Tongue (tissue), 2 donors: ENCODE results near the gene LRRK1. TPM values are rescaled to one million over a fixed set of nuclear protein-coding genes. Genes with fewer than 3 reads are reported as not detected.
A peak's percentile ranks its signal among the peaks of the same experiment; 100 is the strongest.

Experiments
- DNase-seq: peaks from one replicate; pipeline ENCODE4 v3.0.0-alpha.2; 2015
- total RNA-seq: library from RNA; depleted of rRNA; stranded (reverse); fragments of >200 nt; gene quantifications from one replicate; pipeline ENCODE4 v1.2.3, GENCODE V29; 2014

LRRK1 gene
- total RNA-seq, 1 donor from 2014 or later, result 14.2 TPM

GRCh38 chr15:100932676-100933348 is 13.7 kb downstream of the LRRK1 start:
- DNase-seq, result no peak

DNA sequence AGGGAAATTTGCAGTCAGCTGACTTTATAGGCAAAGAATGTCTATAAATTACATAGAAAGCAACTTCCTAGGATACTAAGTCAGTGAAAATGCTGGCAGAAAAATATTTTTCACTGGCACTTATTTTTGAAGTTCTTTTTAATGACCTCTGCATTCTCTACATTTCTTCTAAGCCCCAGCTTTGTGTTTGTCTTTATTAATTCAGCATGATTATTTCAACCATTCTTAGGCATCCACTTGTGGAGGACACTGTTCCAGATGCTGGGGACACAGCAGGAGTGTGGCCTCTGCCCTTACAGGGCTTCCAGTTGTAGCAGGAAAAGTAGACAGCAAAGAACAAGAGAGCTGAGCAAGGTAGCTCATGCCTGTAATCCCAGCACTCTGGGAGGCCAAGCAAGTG is 15.0 kb downstream of the LRRK1 start:
- DNase-seq, result no peak

- no peak for DNase-seq
Observed at GRCh38 chr15:100934726-100935125, 15.6 kb downstream of the LRRK1 start.

DNA sequence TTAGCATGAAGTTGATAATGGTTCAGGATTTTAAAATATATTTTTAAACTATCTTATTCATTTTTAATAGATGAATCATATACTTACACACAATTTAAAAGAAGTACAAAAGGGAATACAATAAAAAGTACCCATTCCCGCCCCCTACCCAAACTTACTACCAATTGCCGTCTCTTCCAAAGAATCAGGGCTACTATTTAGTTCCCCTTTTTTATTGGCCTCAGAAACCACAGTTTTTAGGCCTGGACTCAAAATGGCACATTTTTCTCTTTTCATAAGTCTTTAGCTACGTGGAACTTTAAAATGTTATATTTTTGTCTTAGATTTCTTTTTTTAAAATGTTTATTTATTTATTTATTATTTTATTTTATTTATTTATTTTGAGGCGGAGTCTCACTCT is 18.0 kb downstream of the LRRK1 start:
- no peak for DNase-seq

- no peak for DNase-seq
Observed at GRCh38 chr15:100939791-100940190, 20.6 kb downstream of the LRRK1 start.

GRCh38 chr15:100940767-100941379 is 21.7 kb downstream of the LRRK1 start:
- DNase-seq, result no peak

- DNase-seq, result no peak
Observed at GRCh38 chr15:100941536-100941935, 22.4 kb downstream of the LRRK1 start.

DNA sequence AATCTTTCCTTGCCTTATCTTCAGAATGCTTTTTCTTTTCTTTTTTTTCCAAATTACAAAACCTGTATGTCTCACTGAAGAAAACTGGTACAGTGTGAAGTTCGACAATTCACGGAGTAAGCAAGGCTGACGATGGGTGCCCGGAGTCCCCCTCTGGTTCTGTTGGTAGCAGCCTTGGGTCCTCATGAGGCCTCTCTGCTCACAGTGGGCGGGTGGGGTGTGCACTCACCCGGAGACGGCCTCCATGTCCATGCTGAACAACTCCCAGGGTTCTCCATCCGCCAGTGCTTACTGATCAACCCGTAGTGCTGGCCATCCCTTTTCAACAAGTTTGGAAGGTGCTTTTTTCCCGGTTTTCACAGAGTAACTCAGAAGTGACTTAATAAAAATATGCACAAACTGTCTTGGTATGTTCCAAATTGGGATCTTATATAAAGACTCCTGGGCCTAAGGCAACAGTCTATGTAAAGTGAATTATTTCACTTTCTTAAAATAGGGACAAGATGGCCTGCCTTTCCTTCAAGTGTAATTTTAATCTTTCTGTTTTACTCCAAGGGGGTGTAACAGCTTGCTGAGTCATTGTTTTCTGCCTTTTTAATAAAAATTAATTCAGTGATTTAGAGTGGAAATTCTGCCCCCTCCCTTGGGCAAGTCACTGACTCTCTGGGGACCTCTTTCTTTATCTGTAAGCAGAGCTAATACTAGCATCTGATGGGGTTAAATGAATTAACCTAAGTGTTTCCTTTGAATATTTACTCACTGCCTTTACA is 23.7 kb downstream of the LRRK1 start:
- DNase-seq, result no peak

DNA sequence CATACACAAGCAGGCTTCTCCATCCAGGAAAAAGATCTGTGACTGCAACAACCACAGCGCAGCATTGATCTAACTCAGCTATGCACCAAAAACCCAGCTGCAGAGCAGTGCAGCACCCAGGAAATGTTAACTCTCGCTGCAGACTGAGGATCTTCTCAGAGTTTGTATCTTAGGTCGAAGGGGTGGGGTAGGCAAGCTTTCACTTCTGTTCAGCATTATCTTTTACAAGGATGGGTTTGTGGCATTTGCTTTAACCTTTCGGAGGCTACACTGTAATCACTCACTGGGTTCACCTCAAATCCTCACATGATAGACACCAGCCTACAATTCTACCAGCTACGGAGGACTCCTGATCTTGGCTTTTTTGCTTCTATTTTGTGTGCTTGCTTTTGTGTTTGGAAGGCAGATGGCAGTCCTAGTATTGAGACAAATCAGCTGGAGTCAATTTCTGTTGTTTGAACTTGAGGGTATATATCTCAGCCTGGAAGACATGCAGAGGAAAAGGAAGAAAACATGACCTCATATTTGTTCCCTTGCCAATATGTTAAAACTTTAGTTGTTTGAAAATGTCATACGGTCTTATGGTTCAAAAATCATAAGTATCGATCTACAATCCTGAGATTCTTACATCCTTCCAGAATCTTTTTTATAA is 25.2 kb downstream of the LRRK1 start:
- DNase-seq, result no peak

- DNase-seq, result peak; percentile 56
Observed at GRCh38 chr15:100944986-100945385, 25.8 kb downstream of the LRRK1 start.

DNA sequence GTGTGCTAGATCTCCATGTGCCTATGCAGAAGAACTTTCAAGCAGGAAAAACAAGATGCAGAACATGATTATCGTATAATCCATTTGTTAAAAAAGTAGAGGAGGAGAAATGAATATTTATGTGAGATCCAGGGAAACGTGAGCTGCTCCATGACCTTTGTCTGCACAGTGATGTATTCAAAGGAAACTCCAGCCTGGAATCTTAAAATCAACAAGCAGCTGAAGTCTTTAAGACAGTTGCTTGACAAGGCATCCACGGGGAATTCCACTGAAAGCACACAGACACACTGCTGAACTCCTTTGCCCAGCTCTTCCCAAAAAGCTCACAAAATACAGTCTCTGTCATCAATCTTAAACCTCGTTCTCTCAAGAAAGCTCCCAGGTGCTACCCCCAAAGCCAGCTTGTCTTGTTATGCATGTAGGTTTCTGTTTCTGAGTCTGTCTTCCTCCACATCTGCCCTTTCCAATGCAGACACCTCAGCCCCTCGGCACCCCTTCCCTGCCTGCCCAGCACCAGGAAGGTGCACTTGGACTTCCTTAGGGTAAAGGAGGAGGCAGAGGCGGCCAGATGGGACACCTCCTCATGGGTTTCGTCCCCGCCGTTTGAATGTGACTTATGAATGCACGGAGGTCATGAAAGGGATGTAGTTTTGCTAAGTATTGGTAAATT is 28.7 kb downstream of the LRRK1 start:
- peak; percentile 58 for DNase-seq

DNA sequence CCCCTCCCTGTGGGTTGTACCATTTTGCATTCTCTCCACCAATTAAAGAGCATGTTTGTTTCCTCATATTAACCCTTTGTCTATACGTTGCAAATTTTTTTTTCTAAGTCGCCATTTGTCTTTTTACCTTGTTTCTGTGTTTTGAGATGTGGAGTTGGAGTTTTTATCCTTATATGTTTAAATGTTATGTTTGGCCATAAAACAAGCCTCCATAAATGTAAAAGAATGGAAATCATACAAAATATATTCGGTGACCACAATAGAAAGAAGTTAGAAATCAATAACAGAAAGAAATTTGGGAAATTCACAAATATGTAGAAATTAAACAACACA is 29.2 kb downstream of the LRRK1 start:
- no peak for DNase-seq

GRCh38 chr15:100949691-100950090 is 30.5 kb downstream of the LRRK1 start:
- no peak for DNase-seq

DNA sequence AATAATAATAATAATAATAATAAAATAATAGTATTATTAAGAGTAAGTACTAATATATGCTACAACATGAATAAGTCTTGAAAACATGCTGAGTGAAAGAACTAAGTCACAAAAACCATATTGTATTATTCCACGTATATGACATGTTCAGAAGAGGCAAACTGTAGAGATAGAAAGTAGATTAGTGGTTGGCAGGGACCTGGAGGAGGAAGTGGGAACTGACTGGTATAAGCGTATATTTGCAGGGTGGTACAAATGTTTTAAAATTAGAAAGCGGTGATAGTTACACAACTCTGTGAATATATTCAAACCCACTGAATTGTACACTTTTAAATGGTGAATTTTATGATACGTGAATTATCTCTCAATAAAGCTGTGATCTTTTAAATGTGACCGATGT is 32.8 kb downstream of the LRRK1 start:
- DNase-seq, result no peak

DNA sequence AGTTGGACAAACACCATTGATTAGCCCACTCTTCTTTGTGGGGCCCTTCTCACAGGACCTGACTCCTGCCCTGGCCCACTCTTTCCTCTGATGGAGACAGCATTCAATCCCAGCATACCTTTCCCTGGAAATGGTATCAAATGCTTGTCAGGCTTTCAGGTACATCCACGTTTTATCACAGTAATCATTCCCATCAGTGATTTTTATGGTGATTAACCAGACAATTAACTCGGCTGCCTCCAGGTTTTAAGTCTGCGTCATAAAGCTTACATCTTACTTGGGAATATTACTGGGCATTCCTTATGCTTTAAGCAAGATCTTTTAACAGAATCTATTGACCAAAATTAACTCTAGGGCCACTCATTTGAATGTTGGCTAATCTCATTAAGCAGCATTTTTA is 33.4 kb downstream of the LRRK1 start:
- DNase-seq, result no peak

GRCh38 chr15:100958326-100959065 is 39.3 kb downstream of the LRRK1 start:
- DNase-seq, result no peak

GRCh38 chr15:100959066-100960050 is 40.2 kb downstream of the LRRK1 start:
- DNase-seq, result no peak

GRCh38 chr15:100966997-100967396 is 47.8 kb downstream of the LRRK1 start:
- DNase-seq, result no peak

GRCh38 chr15:100968050-100968966 is 49.2 kb downstream of the LRRK1 start:
- no peak for DNase-seq
